ENCODE data around the gene ARHGEF10L.
"Not testable (repeated sequence)": the region's sequence is repeated elsewhere in the genome, so short reads cannot be mapped to it uniquely, and the experiment has no call there.

The ARHGEF10L gene

GRCh38 chr1:17539477-17540254, at the start of gene ARHGEF10L:
Gene ARHGEF10L (plus strand): TSS chr1:17539698. CDS start chr1:17580596, 40,898 bp downstream.
- no peak for DNase-seq

- DNase-seq: not testable (repeated sequence)
Observed at GRCh38 chr1:17489768-17490417, 49.6 kb upstream of the ARHGEF10L start.

DNA sequence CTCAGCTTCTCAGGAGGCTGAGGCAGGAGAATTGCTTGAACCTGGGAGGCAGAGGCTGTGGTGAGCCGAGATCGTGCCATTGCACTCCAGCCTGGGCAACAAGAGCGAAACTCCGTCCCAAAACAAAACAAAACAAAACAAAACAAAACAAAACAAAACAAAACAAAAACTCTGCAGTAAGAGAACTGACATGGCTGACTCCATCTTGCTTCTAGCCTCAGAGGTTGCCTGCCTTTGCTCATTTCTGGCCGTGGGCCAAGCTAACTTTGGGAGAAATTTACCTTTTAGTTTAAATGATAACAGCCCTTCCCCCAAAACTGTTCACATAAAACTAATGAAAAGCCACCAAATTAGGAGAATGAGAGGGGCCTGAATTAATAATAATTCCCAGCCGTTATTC, 48.8 kb upstream of the ARHGEF10L start:
- DNase-seq: not testable (repeated sequence)

DNA sequence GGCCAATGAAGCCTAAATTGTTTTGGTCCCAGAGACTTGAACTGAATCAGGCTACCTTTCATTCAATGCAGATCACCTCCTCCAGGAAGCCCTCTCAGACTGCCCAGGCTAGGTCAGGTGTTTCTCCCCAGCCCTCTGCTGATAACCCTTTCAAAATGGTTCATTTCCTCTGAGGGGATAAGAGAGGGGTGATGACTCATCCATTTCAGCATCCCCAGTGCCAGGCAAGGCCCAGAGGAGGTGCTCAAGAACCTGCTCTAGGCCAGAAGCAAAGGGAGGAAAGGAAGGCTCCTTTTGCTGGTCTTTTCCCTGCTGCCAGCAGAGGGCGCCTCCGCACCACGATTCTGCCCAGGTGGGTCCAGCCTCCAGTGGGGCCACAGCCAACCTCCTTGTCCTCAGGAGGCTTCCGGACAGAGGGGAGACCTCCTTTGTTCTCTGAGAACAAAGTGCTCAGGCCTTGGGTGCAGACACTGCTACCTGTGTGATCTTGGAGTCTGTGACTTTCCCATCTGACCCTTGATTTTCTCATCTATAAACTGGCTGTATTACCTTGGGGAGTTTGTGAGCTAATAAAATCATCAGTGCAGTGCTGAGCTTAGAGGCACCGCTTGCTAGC, 45.3 kb upstream of the ARHGEF10L start:
- peak; percentile 67 for DNase-seq

GRCh38 chr1:17496419-17496818, 43.1 kb upstream of the ARHGEF10L start:
- DNase-seq: no peak

DNA sequence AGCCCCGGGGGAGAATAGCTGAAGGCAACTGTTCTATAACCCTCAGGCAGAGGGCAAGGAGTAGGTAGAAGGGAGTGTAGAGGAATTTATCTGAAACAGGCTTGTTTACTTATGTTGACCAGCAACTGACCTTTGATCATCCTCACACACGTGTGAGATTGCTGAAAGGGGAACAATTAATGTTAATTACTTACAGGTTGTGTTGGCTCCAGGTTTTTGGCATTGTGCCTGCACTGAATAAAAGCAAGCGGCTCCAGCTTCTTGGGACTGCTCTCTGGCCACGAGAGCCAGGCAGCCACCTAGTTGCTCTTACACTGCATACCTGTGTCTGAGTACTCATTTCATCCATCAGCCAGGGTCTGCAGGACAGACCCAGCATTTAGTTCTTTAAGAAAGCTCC, 41.3 kb upstream of the ARHGEF10L start:
- DNase-seq: no peak

GRCh38 chr1:17502326-17502778, 37.1 kb upstream of the ARHGEF10L start:
- DNase-seq: peak; percentile 44

- DNase-seq: no peak
Observed at GRCh38 chr1:17503146-17503545, 36.4 kb upstream of the ARHGEF10L start.

DNA sequence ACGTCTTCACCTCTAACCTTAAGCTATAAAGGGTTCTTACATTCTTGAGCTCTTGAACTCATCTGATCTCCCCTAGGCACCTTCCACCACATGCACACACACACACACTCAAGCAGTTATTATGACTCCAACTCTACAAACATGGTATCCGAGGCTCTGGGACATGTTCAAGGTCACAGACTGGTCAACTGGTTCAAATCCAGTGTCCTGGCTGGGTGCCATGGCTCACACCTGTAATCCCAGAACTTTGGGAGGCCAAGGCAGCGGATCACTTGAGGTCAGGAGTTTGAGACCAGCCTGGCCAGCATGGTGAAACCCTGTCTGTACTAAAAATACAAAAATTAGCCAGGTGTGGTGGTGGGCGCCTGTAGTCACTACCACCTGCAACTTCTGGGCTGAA, 32.3 kb upstream of the ARHGEF10L start:
- DNase-seq: not testable (repeated sequence)

GRCh38 chr1:17507915-17508314, 31.6 kb upstream of the ARHGEF10L start:
- DNase-seq: no peak

DNA sequence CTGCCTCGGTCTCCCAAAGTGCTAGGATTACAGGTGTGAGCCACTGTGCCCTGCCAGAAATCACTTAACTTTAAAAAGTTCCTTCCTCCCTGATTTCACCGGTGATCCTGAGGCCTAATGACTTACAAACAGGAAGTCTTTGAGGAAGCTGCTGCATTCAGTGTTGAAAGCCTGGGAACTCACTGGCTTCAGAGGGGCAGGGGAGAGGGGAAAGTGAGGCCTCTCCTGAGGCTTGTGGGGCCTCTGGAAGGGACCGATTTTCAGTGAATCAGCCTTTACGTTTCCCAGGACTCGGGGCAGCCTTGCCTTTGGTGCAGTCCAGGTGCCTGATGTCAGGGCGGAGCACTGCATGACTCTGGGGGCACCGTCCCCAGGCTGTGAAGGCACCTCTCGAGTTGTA, 30.1 kb upstream of the ARHGEF10L start:
- DNase-seq: no peak

GRCh38 chr1:17510138-17510537, 29.4 kb upstream of the ARHGEF10L start:
- no peak for DNase-seq

DNA sequence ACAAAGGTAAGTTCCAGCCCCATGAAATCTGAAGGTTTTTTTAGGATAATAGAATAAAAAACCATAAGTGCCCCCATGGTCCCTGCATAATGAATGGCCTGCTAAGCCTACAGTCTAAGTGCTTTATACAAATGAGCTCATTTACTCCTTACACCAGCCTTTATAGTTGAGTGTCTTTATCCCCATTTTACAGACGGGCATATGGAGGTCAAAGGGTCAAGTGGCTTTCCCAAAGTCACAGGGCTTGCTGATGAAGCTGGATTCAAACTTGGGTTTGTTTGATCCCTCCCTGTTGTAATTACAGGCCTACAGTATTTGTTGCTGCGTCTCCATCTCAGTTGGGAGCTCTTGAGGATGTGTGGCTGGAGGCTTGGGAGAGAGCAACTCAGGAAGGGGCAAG, 28.3 kb upstream of the ARHGEF10L start:
- no peak for DNase-seq

GRCh38 chr1:17513131-17513530, 26.4 kb upstream of the ARHGEF10L start:
- DNase-seq: no peak

- no peak for DNase-seq
Observed at GRCh38 chr1:17514776-17515175, 24.7 kb upstream of the ARHGEF10L start.

DNA sequence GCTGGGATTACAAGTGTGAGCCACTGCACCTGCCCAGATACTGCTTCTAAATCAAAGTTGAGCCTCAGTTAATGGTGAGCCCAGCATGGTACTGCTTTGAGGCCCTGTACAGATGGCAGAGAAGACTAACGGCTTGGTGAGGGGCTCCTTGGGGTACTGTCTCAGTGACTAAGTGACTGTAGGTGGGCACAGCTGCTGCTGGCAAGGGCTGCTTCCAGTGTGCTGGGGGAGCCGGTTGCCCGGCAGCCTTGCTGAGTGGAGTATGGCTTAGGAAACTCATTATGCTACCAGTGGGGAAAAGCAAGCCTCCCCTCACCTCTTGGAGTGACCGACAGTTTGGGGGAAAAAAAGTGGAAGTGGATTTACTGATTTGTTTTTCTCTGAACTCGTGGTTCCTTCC, 23.6 kb upstream of the ARHGEF10L start:
- DNase-seq: no peak

- no peak for DNase-seq
Observed at GRCh38 chr1:17516303-17517214, 22.9 kb upstream of the ARHGEF10L start.

- no peak for DNase-seq
Observed at GRCh38 chr1:17520041-17520440, 19.5 kb upstream of the ARHGEF10L start.

- DNase-seq: no peak
Observed at GRCh38 chr1:17520473-17521319, 18.8 kb upstream of the ARHGEF10L start.

- DNase-seq: no peak
Observed at GRCh38 chr1:17521946-17522612, 17.4 kb upstream of the ARHGEF10L start.

GRCh38 chr1:17523321-17524041, 16.0 kb upstream of the ARHGEF10L start:
- DNase-seq: no peak
